SK-N-SH (cell line): ENCODE data around the gene CHST1. TPM values are rescaled to one million over a fixed set of nuclear protein-coding genes. Genes with fewer than 3 reads are reported as not detected.

Source experiments
- CTCF ChIA-PET: fragments of 300-600, 350-600 bp; formaldehyde crosslinking; extraction: SDS; loops from one replicate; lab custom pipeline; 2021; lab: Yijun Ruan, JAX
- POLR2A ChIA-PET: fragments of 350-600 bp; sonication (Branson Sonifier 250); formaldehyde crosslinking; extraction: SDS; loops from one replicate; lab custom pipeline; 2020; ENCODE audit warnings: antibody characterized with exemption, inconsistent platforms; lab: Yijun Ruan, JAX
- DNase-seq: peaks from one replicate; pipeline ENCODE4 v3.0.0; 2012
- H2AFZ ChIP-seq: fragments of 200-600 bp; sonication (generic); 2 replicates; pipeline ENCODE4 v1.8.1; 2016; ENCODE audit warnings: antibody characterized with exemption, mild to moderate bottlenecking, low read depth
- H3F3A ChIP-seq: fragments of 200-600 bp; sonication (generic); replicated peaks from 2 replicates; pipeline ENCODE3; 2016; ENCODE audit warnings: antibody characterized with exemption, mild to moderate bottlenecking; ENCODE audit not compliant: insufficient read depth
- H3K27ac ChIP-seq, 2 experiments: fragments of 200-500 bp in 1 of 2; fragments of 200-600 bp in 1 of 2; sonication (Bioruptor generic) in 1 of 2; sonication (generic), shearing (Covaris generic) in 1 of 2; 2 replicates each; pipeline versions ENCODE4 v1.5.1 to v1.6.1; 2014 to 2016; ENCODE audit warnings: low read depth in 2 of 2, inconsistent platforms in 1 of 2, low read length in 1 of 2, mild to moderate bottlenecking in 1 of 2, mixed read lengths in 1 of 2
- H3K27me3 ChIP-seq: fragments of 200-600 bp; sonication (generic), shearing (Covaris generic); 2 replicates; pipeline ENCODE4 v1.6.1; 2016; ENCODE audit warnings: mixed run types; ENCODE audit not compliant: insufficient read depth
- H3K36me3 ChIP-seq, 2 experiments: fragments of 200-500 bp in 1 of 2; fragments of 200-600 bp in 1 of 2; sonication (Bioruptor generic) in 1 of 2; sonication (generic) in 1 of 2; replicated peaks in 1 of 2; 2 replicates each; pipeline versions ENCODE3 to v1.5.1; 2014 to 2016; ENCODE audit warnings: low read length in 1 of 2, mild to moderate bottlenecking in 1 of 2; ENCODE audit not compliant: insufficient read depth in 2 of 2, control insufficient read depth in 1 of 2
- H3K4me1 ChIP-seq, 2 experiments: fragments of 200-500 bp in 1 of 2; fragments of 200-600 bp in 1 of 2; sonication (Bioruptor generic) in 1 of 2; sonication (generic), shearing (Covaris generic) in 1 of 2; 2 replicates each; pipeline versions ENCODE4 v1.5.1 to v1.6.1; 2014 to 2016; ENCODE audit warnings: low read depth in 1 of 2, low read length in 1 of 2, mixed run types in 1 of 2; ENCODE audit not compliant: insufficient read depth in 2 of 2, control insufficient read depth in 1 of 2
- H3K4me2 ChIP-seq: fragments of 200-600 bp; sonication (generic), shearing (Covaris generic); 2 replicates; pipeline ENCODE4 v1.6.1; 2017; ENCODE audit warnings: mixed run types
- H3K4me3 ChIP-seq, 2 experiments: fragments of 200-500 bp in 1 of 2; fragments of 200-600 bp in 1 of 2; sonication (Bioruptor generic) in 1 of 2; sonication (generic), shearing (Covaris generic) in 1 of 2; 2 replicates each; pipeline versions ENCODE4 v1.5.1 to v1.8.1; 2014 to 2016; ENCODE audit warnings: low read depth in 2 of 2, inconsistent platforms in 1 of 2, low read length in 1 of 2, mild to moderate bottlenecking in 1 of 2, mixed read lengths in 1 of 2, moderate library complexity in 1 of 2
- H3K79me2 ChIP-seq: fragments of 200-600 bp; sonication (generic); 2 replicates; pipeline ENCODE4 v1.8.1; 2017; ENCODE audit warnings: mild to moderate bottlenecking; ENCODE audit not compliant: insufficient read depth
- H3K9ac ChIP-seq: fragments of 200-600 bp; sonication (generic); 2 replicates; pipeline ENCODE4 v1.6.1; 2017; ENCODE audit warnings: mixed run types
- H3K9me2 ChIP-seq: fragments of 200-600 bp; sonication (generic); 2 replicates; pipeline ENCODE4 v1.6.1; 2017; ENCODE audit warnings: mixed run types
- H3K9me3 ChIP-seq: fragments of 200-600 bp; sonication (generic); 2 replicates; pipeline ENCODE4 v1.6.1; 2017; ENCODE audit warnings: mixed run types, mild to moderate bottlenecking, moderate library complexity
- H4K20me1 ChIP-seq: fragments of 200-600 bp; sonication (generic); 2 replicates; pipeline ENCODE4 v1.6.1; 2017; ENCODE audit warnings: mild to moderate bottlenecking, mixed run types; ENCODE audit not compliant: insufficient read depth
- ELF1 ChIP-seq: IDR thresholded peaks from 2 replicates; pipeline ENCODE4 v1.4.0; 2012
- FOSL2 ChIP-seq: IDR thresholded peaks from 2 replicates; pipeline ENCODE4 v1.4.0; 2012; ENCODE audit warnings: low read depth, mild to moderate bottlenecking, moderate library complexity, borderline replicate concordance
- GABPA ChIP-seq: IDR thresholded peaks from 2 replicates; pipeline ENCODE4 v1.4.0; 2012; ENCODE audit warnings: low read depth, mild to moderate bottlenecking
- MEF2A ChIP-seq: IDR thresholded peaks from 2 replicates; pipeline ENCODE4 v1.4.0; 2012; ENCODE audit warnings: low read depth, borderline replicate concordance
- MXI1 ChIP-seq: IDR thresholded peaks from 2 replicates; pipeline ENCODE4 v1.6.1; 2012; ENCODE audit warnings: mild to moderate bottlenecking, low read depth, low read length, improper control_type of control experiment
- NRF1 ChIP-seq: IDR thresholded peaks from 2 replicates; pipeline ENCODE4 v1.6.1; 2012; ENCODE audit warnings: low read depth, mild to moderate bottlenecking, low read length
- RCOR1 ChIP-seq: fragments of 150-350 bp; IDR thresholded peaks from 2 replicates; pipeline ENCODE4 v1.6.1; 2017; ENCODE audit warnings: antibody characterized with exemption, low read length
- RXRA ChIP-seq: IDR thresholded peaks from 2 replicates; pipeline ENCODE4 v1.4.0; 2012; ENCODE audit warnings: low read depth, mild to moderate bottlenecking, borderline replicate concordance
- SIN3A ChIP-seq: IDR thresholded peaks from 2 replicates; pipeline ENCODE4 v1.6.1; 2012; ENCODE audit warnings: low read depth, mild to moderate bottlenecking, low read length, moderate library complexity, borderline replicate concordance
- SMC3 ChIP-seq: IDR thresholded peaks from 2 replicates; pipeline ENCODE4 v1.6.1; 2012; ENCODE audit warnings: low read depth, low read length, improper control_type of control experiment
- TAF1 ChIP-seq: IDR thresholded peaks from 2 replicates; pipeline ENCODE4 v1.6.1; 2012; ENCODE audit warnings: low read depth, mild to moderate bottlenecking, low read length, moderate library complexity, borderline replicate concordance
- TCF12 ChIP-seq: IDR thresholded peaks from 2 replicates; pipeline ENCODE4 v1.4.0; 2012
- YY1 ChIP-seq: IDR thresholded peaks from 2 replicates; pipeline ENCODE4 v1.4.0; 2012; ENCODE audit warnings: low read depth, mild to moderate bottlenecking
- WGBS: methylation state at CpG from one replicate; pipeline ENCODE4 v1.1.6; 2017; ENCODE audit warnings: low lambda C conversion rate; 5-methylcytosine and 5-hydroxymethylcytosine counted together
- polyA plus RNA-seq, 3 experiments: library from polyadenylated mRNA; depleted of rRNA; stranded (reverse); fragments of >200 nt; gene quantifications; 2 replicates each; pipeline ENCODE4 v1.2.3, GENCODE V29; 2012
- TF ChIP-seq, protein P1 (sequence below): IDR thresholded peaks from 2 replicates; pipeline ENCODE4 v1.4.0; 2012; ENCODE audit warnings: low read depth, borderline replicate concordance
- TF ChIP-seq, protein P2 (sequence below): IDR thresholded peaks from 2 replicates; pipeline ENCODE4 v1.4.0; 2012; ENCODE audit warnings: low read depth, borderline replicate concordance
- TF ChIP-seq, protein P3 (sequence below): fragments of 150-350 bp; IDR thresholded peaks from 2 replicates; pipeline ENCODE4 v1.6.1; 2017; ENCODE audit warnings: antibody characterized with exemption, low read length, low read depth, borderline replicate concordance

Gene CHST1
- polyA plus RNA-seq, 1 of the 3 experiments (the other 2 are of a cell fraction): 4.9 TPM

DNA sequence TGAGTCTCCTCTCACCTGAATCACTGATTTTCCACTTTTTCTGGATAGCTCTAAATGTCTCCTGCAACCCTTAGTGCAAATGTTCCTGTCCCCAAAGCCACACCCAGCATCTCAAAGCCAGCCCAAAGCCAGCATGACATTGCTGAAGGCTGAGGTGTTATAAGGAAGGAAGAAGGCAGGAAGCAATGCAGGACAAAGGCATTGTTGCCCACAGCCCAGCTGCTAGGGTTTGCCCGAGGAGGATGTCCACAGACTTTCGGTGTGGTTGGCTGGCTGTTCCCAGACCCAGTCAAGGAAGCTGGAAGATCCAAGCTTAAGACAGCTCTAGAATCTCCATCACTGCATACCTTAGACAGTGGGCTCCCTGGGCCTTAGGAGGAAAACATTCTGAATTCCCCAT, 23.5 kb downstream of the CHST1 start:
- POLR2A ChIA-PET: no interaction called here
- WGBS: 55% methylated on average over 2 of the region's 2 CpGs
- no peaks in the 10 kb centered on the region for H3F3A ChIP-seq
- H3K4me3 ChIP-seq: no peak overlapping the region
- CTCF ChIA-PET: interaction anchor here (0.9 to 2.2 kb wide), 2 partner anchors 14 to 130 kb away, joined by 3 to 21 read pairs; no protein-coding TSS in a partner anchor
- H3K4me2 ChIP-seq: no peak overlapping the region
- DNase-seq: no peak
- H3K79me2 ChIP-seq: no peaks in the 10 kb centered on the region
- H3K27me3 ChIP-seq: peaks cover 5% of the 10 kb centered on the region; the same call in 1 of the 2 replicates
- H3K9ac ChIP-seq: no peak overlapping the region
- TF ChIP-seq SIN3A: no peak
- TF ChIP-seq MEF2A: no peak
- no peak for TF ChIP-seq MXI1
- TF ChIP-seq, protein P1, sequence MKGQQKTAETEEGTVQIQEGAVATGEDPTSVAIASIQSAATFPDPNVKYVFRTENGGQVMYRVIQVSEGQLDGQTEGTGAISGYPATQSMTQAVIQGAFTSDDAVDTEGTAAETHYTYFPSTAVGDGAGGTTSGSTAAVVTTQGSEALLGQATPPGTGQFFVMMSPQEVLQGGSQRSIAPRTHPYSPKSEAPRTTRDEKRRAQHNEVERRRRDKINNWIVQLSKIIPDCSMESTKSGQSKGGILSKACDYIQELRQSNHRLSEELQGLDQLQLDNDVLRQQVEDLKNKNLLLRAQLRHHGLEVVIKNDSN: no peak
- TF ChIP-seq ELF1: no peak
- no peak for TF ChIP-seq NRF1
- no peak for TF ChIP-seq FOSL2
- no peak for TF ChIP-seq RCOR1
- TF ChIP-seq TAF1: no peak
- TF ChIP-seq GABPA: no peak
- TF ChIP-seq TCF12: no peak
- no peak for TF ChIP-seq SMC3
- no peak for TF ChIP-seq YY1
- TF ChIP-seq, protein P2, sequence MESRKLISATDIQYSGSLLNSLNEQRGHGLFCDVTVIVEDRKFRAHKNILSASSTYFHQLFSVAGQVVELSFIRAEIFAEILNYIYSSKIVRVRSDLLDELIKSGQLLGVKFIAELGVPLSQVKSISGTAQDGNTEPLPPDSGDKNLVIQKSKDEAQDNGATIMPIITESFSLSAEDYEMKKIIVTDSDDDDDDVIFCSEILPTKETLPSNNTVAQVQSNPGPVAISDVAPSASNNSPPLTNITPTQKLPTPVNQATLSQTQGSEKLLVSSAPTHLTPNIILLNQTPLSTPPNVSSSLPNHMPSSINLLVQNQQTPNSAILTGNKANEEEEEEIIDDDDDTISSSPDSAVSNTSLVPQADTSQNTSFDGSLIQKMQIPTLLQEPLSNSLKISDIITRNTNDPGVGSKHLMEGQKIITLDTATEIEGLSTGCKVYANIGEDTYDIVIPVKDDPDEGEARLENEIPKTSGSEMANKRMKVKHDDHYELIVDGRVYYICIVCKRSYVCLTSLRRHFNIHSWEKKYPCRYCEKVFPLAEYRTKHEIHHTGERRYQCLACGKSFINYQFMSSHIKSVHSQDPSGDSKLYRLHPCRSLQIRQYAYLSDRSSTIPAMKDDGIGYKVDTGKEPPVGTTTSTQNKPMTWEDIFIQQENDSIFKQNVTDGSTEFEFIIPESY: no peak
- TF ChIP-seq RXRA: no peak
- H3K4me1 ChIP-seq: no peaks in the 10 kb centered on the region
- H3K36me3 ChIP-seq: no peaks in the 10 kb centered on the region
- H3K27ac ChIP-seq: no peak overlapping the region
- no peaks in the 10 kb centered on the region for H3K9me3 ChIP-seq
- H4K20me1 ChIP-seq: no peaks in the 10 kb centered on the region
- no peak overlapping the region for H2AFZ ChIP-seq
- H3K9me2 ChIP-seq: no peaks in the 10 kb centered on the region

DNA sequence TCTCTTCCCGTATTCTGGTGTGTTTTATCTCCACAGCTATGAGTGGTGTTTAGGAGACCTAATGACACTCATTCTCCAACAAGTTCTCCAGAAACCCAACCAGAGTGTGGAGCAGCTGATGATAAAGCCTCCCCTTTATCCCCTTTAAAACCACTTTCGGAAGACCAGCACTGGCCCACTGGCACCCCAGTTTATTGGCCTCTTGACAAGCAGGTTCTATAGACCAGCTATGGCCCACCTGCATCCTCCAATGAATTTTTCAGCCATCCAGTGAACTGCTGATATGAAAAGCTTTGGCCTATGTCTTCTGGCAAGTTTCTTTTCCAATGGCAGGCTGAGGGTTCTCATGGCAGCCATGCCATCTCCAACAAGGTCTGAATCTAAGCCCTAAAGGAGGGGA, 27.4 kb downstream of the CHST1 start:
- Histone ChIP-seq H2AFZ (no peak overlapping the region), H3K4me3 (no peak overlapping the region), H3K27me3 (peaks cover 5% of the 10 kb centered on the region; the same call in 1 of the 2 replicates), H4K20me1 (no peaks in the 10 kb centered on the region), H3K9ac (no peak overlapping the region), H3F3A (no peaks in the 10 kb centered on the region), H3K36me3 (no peaks in the 10 kb centered on the region), H3K9me2 (no peaks in the 10 kb centered on the region), H3K4me1 (no peaks in the 10 kb centered on the region), H3K9me3 (no peaks in the 10 kb centered on the region), H3K27ac (no peak overlapping the region), H3K4me2 (no peak overlapping the region), H3K79me2 (no peaks in the 10 kb centered on the region)
- TF ChIP-seq, protein P1: no peak
- TF ChIP-seq, protein P3, sequence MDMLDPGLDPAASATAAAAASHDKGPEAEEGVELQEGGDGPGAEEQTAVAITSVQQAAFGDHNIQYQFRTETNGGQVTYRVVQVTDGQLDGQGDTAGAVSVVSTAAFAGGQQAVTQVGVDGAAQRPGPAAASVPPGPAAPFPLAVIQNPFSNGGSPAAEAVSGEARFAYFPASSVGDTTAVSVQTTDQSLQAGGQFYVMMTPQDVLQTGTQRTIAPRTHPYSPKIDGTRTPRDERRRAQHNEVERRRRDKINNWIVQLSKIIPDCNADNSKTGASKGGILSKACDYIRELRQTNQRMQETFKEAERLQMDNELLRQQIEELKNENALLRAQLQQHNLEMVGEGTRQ: no peak
- no peak for DNase-seq
- 6% methylated on average over 2 of the region's 2 CpGs for WGBS
- ChIA-PET CTCF (interaction anchor here (0.8 to 2.0 kb wide), 3 partner anchors 14 to 267 kb away, joined by 3 to 9 read pairs (median 4); no protein-coding TSS in a partner anchor), POLR2A (no interaction called here)
